Effector memory CD4-positive, alpha-beta T cell (primary cell): ENCODE measurements around the gene DENND2C.

Experiments
- DNase-seq, 3 donors: peaks; one replicate each; pipeline ENCODE4 v3.0.0-alpha.2; 2020
- H3K27ac ChIP-seq: 2 replicates; pipeline ENCODE4 v1.7.0; 2013; ENCODE audit warnings: mild to moderate bottlenecking, low read length, moderate library complexity; ENCODE audit not compliant: insufficient read depth, poor library complexity, severe bottlenecking
- H3K27me3 ChIP-seq: replicated peaks from 2 replicates; pipeline ENCODE4 v1.7.0; 2013; ENCODE audit warnings: mild to moderate bottlenecking, low read length; ENCODE audit not compliant: insufficient read depth, control insufficient read depth, poor library complexity, severe bottlenecking
- H3K36me3 ChIP-seq: 2 replicates; pipeline ENCODE4 v1.7.0; 2013; ENCODE audit warnings: mild to moderate bottlenecking, low read length, moderate library complexity; ENCODE audit not compliant: control insufficient read depth, insufficient read depth
- H3K4me1 ChIP-seq: 2 replicates; pipeline ENCODE4 v1.7.0; 2013; ENCODE audit warnings: low read length, mild to moderate bottlenecking; ENCODE audit not compliant: control insufficient read depth, insufficient read depth, poor library complexity, severe bottlenecking
- H3K4me3 ChIP-seq: 2 replicates; pipeline ENCODE4 v1.7.0; 2013; ENCODE audit warnings: low read length, low read depth, mild to moderate bottlenecking; ENCODE audit not compliant: insufficient read depth, poor library complexity, severe bottlenecking
- H3K9me3 ChIP-seq: 2 replicates; pipeline ENCODE4 v1.7.0; 2013; ENCODE audit warnings: mild to moderate bottlenecking, low read length, moderate library complexity; ENCODE audit not compliant: control insufficient read depth

DENND2C gene

DNA sequence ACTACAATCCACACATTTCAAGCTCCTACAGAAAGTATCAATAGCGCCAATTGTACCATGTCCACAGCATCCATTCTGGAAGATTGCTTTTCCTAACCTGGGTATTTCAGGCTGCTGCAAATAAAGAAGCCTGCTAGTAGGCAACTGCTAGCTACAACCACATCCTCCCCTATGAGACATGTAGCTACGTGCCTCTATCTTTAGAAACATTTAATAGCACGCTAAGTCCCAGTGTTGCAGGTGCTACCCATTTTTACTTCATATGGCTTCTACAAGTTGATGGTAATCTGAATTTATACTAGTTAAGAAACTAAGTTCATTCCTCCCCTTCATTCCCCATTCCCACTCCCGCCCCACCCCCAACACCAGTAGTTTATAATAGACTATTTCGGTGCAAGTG lies 32.9 kb upstream of the DENND2C start:
- no peak overlapping the region for H3K4me3 ChIP-seq
- no peaks in the 10 kb centered on the region for H3K4me1 ChIP-seq
- H3K27ac ChIP-seq, result no peak overlapping the region
- peaks cover 22% of the 10 kb centered on the region for H3K36me3 ChIP-seq
- no peaks in the 10 kb centered on the region for H3K27me3 ChIP-seq
- no peaks in the 10 kb centered on the region for H3K9me3 ChIP-seq
- DNase-seq, result no peak

- H3K4me3 ChIP-seq, result no peak overlapping the region
- H3K9me3 ChIP-seq, result no peaks in the 10 kb centered on the region
- H3K36me3 ChIP-seq, result peaks cover 14% of the 10 kb centered on the region
- no peaks in the 10 kb centered on the region for H3K4me1 ChIP-seq
- H3K27me3 ChIP-seq, result peaks cover 5% of the 10 kb centered on the region
- no peak overlapping the region for H3K27ac ChIP-seq
- DNase-seq, result no peak
These were observed 32.1 kb upstream of the DENND2C start for GRCh38 chr1:114701931-114702330.

DNA sequence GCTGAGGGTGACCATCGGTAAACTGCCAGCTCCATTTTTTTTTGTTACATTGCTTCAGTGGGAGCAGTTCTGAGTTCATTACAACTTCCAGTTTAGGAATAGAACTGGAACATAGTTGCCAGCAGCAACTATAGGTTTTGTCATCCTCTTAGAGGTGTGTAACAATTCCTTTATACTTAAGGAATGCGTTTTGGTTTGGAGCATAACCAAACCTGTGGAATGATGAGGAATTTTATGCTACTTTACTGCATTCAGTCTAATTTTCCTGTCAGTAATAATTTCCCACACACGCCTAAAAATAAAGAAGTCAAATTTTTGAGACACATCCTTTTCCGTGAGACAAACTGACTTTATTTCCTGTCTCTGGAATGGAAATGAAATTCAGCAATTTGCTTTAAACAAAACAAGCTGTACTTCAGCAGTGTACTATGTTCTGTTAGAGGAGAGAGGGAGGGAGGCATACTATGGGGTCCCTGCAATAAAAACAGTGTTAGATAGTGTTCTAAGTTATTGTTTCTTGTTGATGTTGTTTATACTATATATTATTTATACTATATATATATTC lies 30.3 kb upstream of the DENND2C start:
- no peaks in the 10 kb centered on the region for H3K4me1 ChIP-seq
- no peak overlapping the region for H3K4me3 ChIP-seq
- no peak overlapping the region for H3K27ac ChIP-seq
- H3K9me3 ChIP-seq, result no peaks in the 10 kb centered on the region
- DNase-seq, result no peak
- H3K36me3 ChIP-seq, result peaks cover under 1% of the 10 kb centered on the region
- peaks cover 6% of the 10 kb centered on the region for H3K27me3 ChIP-seq

- Histone ChIP-seq H3K4me3 (no peak overlapping the region), H3K27ac (no peak overlapping the region), H3K27me3 (peaks cover 6% of the 10 kb centered on the region), H3K4me1 (no peaks in the 10 kb centered on the region), H3K9me3 (no peaks in the 10 kb centered on the region), H3K36me3 (no peaks in the 10 kb centered on the region)
- no peak for DNase-seq
These were observed 27.0 kb upstream of the DENND2C start for GRCh38 chr1:114696810-114697209.

DNA sequence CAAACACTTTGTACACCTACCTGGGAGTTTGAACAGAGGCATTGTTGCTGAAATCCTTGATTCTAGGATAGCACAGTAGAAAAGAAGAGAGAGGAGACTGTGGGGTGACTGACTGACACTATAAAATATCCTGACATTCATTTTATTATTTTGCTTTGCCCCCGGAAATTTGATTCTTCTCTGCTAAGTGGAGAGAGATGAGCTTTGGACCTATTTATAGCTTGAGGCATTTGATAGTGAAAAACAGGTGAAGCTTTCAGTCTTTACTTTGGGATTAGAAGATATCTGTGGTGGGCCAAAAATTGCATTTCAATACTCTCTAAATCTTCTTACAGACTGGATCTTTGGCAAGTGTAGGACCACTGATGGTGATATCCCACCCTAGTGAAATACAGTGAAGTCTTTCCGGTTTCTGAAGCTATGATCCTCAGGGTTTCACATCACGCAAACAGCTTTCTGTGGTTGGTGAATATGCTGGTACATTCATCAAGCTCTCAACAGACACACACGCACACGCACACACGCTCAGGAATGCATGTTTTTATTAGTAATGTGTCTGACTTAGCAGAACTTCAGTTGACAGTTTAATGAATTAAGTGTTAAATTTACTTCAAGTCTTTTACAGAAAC lies 25.7 kb upstream of the DENND2C start, which contains the start of gene AMPD1:
TSS of gene AMPD1 (minus strand) at position 117 of the 629 bp plus-strand sequence. CDS start at position 42, 75 bp downstream.
- no peak within 1 kb of the TSS for H3K27ac ChIP-seq
- H3K4me3 ChIP-seq, result no peak within 1 kb of the TSS
- no peaks in the 10 kb centered on the region for H3K36me3 ChIP-seq
- no peaks in the 10 kb centered on the region for H3K4me1 ChIP-seq
- H3K9me3 ChIP-seq, result no peaks in the 10 kb centered on the region
- peaks cover 6% of the 10 kb centered on the region for H3K27me3 ChIP-seq
- DNase-seq, result no peak

DNA sequence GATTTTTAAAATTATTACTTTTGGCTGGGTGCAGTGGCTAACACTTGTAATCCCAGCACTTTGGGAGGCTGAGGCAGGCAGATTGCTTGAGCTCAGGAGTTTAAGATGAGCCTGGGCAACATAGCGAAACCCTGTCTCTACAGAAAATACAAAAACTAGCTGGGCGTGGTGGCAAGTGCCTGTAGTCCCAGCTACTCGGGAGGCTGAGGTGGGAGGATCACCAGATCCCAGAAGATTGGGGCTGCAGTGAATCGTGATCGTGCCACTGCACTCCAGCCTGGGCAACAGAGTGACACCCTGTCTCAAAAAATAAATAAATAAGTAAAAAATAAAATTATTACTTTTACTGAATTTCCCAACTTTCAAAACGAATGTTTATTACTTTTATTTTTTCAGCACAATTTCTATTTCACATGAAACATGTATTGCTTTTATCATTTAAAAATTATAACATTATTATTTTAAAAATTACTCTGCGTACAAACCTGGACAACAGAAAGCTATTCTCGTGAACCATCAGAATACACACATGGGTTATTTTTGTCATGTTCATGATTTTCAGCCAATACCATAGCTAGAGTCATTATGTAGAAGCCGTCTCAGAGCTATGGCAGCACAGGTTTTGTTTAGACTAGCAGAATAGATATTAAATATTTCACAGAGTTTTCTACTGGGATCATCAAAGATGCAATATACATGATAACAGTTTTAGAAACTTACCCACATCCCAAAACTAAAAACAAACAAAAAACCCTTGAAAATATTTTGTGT lies 24.9 kb upstream of the DENND2C start:
- no peak overlapping the region for H3K27ac ChIP-seq
- no peaks in the 10 kb centered on the region for H3K36me3 ChIP-seq
- H3K4me1 ChIP-seq, result no peaks in the 10 kb centered on the region
- DNase-seq, result no peak
- peaks cover 6% of the 10 kb centered on the region for H3K27me3 ChIP-seq
- no peak overlapping the region for H3K4me3 ChIP-seq
- H3K9me3 ChIP-seq, result no peaks in the 10 kb centered on the region

GRCh38 chr1:114692947-114693346 lies 23.1 kb upstream of the DENND2C start:
- DNase-seq, result no peak
- Histone ChIP-seq H3K4me1 (no peaks in the 10 kb centered on the region), H3K27ac (no peak overlapping the region), H3K36me3 (no peaks in the 10 kb centered on the region), H3K9me3 (no peaks in the 10 kb centered on the region), H3K4me3 (no peak overlapping the region), H3K27me3 (peaks cover 6% of the 10 kb centered on the region)

- H3K36me3 ChIP-seq, result no peaks in the 10 kb centered on the region
- DNase-seq, result no peak
These were observed 21.2 kb upstream of the DENND2C start for GRCh38 chr1:114691061-114691460.

DNA sequence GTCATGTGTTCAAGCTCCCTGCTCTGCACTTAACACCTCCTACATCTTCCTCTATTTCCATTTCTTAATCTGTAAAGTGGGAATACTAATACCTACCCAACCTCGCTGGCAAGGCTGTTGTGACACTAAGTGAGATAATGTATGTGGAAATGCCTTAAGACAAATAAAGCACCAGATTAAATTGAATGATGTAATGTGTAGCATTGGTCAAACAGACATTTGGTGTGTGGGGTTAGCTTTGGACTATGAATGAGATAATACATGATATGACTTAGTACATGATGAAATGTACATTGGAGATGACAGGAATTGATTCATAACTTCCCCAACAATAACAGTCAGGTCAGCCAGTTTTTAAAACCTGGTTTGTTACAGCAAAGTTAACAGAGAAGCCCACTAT lies 20.3 kb upstream of the DENND2C start:
- H3K4me1 ChIP-seq, result no peaks in the 10 kb centered on the region

More at GRCh38 chr1:114691061-114691460, 21.2 kb upstream of the DENND2C start:
- no peaks in the 10 kb centered on the region for H3K4me1 ChIP-seq
- H3K4me3 ChIP-seq, result no peak overlapping the region
- no peaks in the 10 kb centered on the region for H3K9me3 ChIP-seq
- no peak overlapping the region for H3K27ac ChIP-seq
- H3K27me3 ChIP-seq, result no peaks in the 10 kb centered on the region

DNA sequence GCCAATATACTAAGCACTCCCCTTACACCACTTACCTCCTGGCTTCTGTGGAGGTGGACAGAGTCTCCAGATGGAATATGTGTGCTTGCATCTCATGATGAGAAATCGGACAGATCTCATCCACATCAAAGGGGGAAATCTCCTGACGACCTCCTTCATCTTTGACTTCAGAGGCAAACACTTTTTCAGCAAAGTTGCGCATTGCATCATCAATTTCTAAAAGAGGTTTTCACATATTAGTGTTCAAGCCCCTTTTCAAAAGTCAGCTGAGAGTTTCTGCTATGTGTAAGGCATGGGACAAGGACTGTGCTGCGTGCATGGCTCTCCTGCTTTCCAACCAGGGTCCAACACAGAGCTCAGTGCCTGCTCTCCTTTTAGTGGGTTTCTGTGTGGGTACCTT lies 18.7 kb upstream of the DENND2C start:
- Histone ChIP-seq H3K27me3 (no peaks in the 10 kb centered on the region), H3K9me3 (no peaks in the 10 kb centered on the region), H3K36me3 (no peaks in the 10 kb centered on the region), H3K27ac (no peak overlapping the region), H3K4me1 (no peaks in the 10 kb centered on the region), H3K4me3 (no peak overlapping the region)
- DNase-seq, result no peak

More for the DNA sequence above, 20.3 kb upstream of the DENND2C start:
- no peaks in the 10 kb centered on the region for H3K27me3 ChIP-seq
- no peak overlapping the region for H3K4me3 ChIP-seq
- H3K9me3 ChIP-seq, result no peaks in the 10 kb centered on the region
- no peak for DNase-seq
- H3K36me3 ChIP-seq, result no peaks in the 10 kb centered on the region
- no peak overlapping the region for H3K27ac ChIP-seq
